Measurements from ENCODE around the gene IFFO2. TPM values are rescaled to one million over a fixed set of nuclear protein-coding genes. Genes with fewer than 3 reads are reported as not detected.

The IFFO2 gene
- total RNA-seq, 2 donors from 2014 or later, result 5.4 to 14.7 TPM

- ATAC-seq (no peak), DNase-seq (no peak)
- intact Hi-C loops (cut with DNase I, micrococcal nuclease), result no loop called here
These were observed 1.4 kb downstream of the IFFO2 start for GRCh38 chr1:18955131-18955440.

GRCh38 chr1:18954270-18955071, 2.0 kb downstream of the IFFO2 start:
- ATAC-seq, result no peak
- no peak for DNase-seq
- intact Hi-C loops (cut with DNase I, micrococcal nuclease), result no loop called here

GRCh38 chr1:18953731-18954231, 2.7 kb downstream of the IFFO2 start:
- ATAC-seq, result no peak
- DNase-seq, result no peak
- intact Hi-C loops (cut with DNase I, micrococcal nuclease), result no loop called here

- ATAC-seq, result no peak
- DNase-seq, result peak in 1 of 2 donors; percentile 56
- intact Hi-C loops (cut with DNase I, micrococcal nuclease), result no loop called here
These were observed 4.6 kb downstream of the IFFO2 start for GRCh38 chr1:18951818-18952391.

GRCh38 chr1:18951416-18951815, 5.1 kb downstream of the IFFO2 start:
- no peak for DNase-seq
- intact Hi-C loops (cut with DNase I, micrococcal nuclease), result no loop called here
- ATAC-seq, result no peak

- intact Hi-C loops (cut with DNase I, micrococcal nuclease), result no loop called here
- no peak for ATAC-seq
- DNase-seq, result no peak
These were observed 6.0 kb downstream of the IFFO2 start for GRCh38 chr1:18950401-18951026.

- intact Hi-C loops (cut with DNase I, micrococcal nuclease), result no loop called here
- ATAC-seq, result no peak
- no peak for DNase-seq
These were observed 6.6 kb downstream of the IFFO2 start for GRCh38 chr1:18949686-18950400.

- DNase-seq (peak in 1 of 2 donors; percentile 59), ATAC-seq (peak; percentile 55)
- intact Hi-C loops (cut with DNase I, micrococcal nuclease), result no loop called here
These were observed 7.4 kb downstream of the IFFO2 start for GRCh38 chr1:18948913-18949685.

- ATAC-seq, result no peak
- intact Hi-C loops (cut with DNase I, micrococcal nuclease), result no loop called here
- DNase-seq, result peak in 1 of 2 donors; percentile 60
These were observed 8.2 kb downstream of the IFFO2 start for GRCh38 chr1:18948048-18948912.

- intact Hi-C loops (cut with DNase I, micrococcal nuclease), result no loop called here
- no peak for DNase-seq
These were observed 8.9 kb downstream of the IFFO2 start for GRCh38 chr1:18947570-18947969.

GRCh38 chr1:18946550-18947381, 9.7 kb downstream of the IFFO2 start:
- ATAC-seq, result peak; percentile 63
- intact Hi-C loops (cut with DNase I, micrococcal nuclease), result no loop called here
- no peak for DNase-seq

More at GRCh38 chr1:18947570-18947969, 8.9 kb downstream of the IFFO2 start:
- ATAC-seq, result no peak

GRCh38 chr1:18945401-18945849, 11.1 kb downstream of the IFFO2 start:
- peak; percentile 63 for ATAC-seq
- peak; percentile 61 to 73 for DNase-seq
- intact Hi-C loops (cut with DNase I, micrococcal nuclease), result no loop called here

GRCh38 chr1:18944810-18945209, 11.7 kb downstream of the IFFO2 start:
- DNase-seq (peak in 1 of 2 donors; percentile 64), ATAC-seq (no peak)
- intact Hi-C loops (cut with DNase I, micrococcal nuclease), result no loop called here

- intact Hi-C loops (cut with DNase I, micrococcal nuclease), result no loop called here
- no peak for DNase-seq
- ATAC-seq, result no peak
These were observed 12.4 kb downstream of the IFFO2 start for GRCh38 chr1:18943914-18944572.

GRCh38 chr1:18943162-18943561, 13.3 kb downstream of the IFFO2 start:
- no peak for ATAC-seq
- intact Hi-C loops (cut with DNase I, micrococcal nuclease), result no loop called here
- DNase-seq, result no peak

- intact Hi-C loops (cut with DNase I, micrococcal nuclease), result no loop called here
- DNase-seq (no peak), ATAC-seq (no peak)
These were observed 14.1 kb downstream of the IFFO2 start for GRCh38 chr1:18942340-18942739.
